IMR-90 (cell line): Measurements from ENCODE around the gene MAB21L4. TPM values are rescaled to one million over a fixed set of nuclear protein-coding genes. Genes with fewer than 3 reads are reported as not detected.

Source experiments
- ATAC-seq: fragments of 200-7000 bp; cut with Tn5 transposase; 2 replicates; pipeline ENCODE4 v1.9.1; 2020; ENCODE audit warnings: low read depth, mild to moderate bottlenecking, moderate library complexity
- BruUV-seq: library from RNA; stranded (reverse); fragments of 400-500 nt; replicated peaks from 2 replicates; lab custom pipeline; 2021; lab: Mats Ljungman, UMichigan
- CTCF ChIA-PET: fragments of 300-600 bp; formaldehyde crosslinking; extraction: SDS; loops from one replicate; lab custom pipeline; 2021; ENCODE audit warnings: antibody characterized with exemption; lab: Yijun Ruan, JAX
- POLR2A ChIA-PET: fragments of 300-600 bp; sonication (Branson Sonifier 250); formaldehyde crosslinking; loops from one replicate; lab custom pipeline; 2022; ENCODE audit warnings: antibody characterized with exemption; ENCODE audit not compliant: unreplicated experiment; lab: Charles Lee
- DNase-seq: peaks from one replicate; pipeline ENCODE4 v3.0.0; 2013
- H2AFZ ChIP-seq: replicated peaks from 2 replicates; pipeline ENCODE3; 2013; ENCODE audit warnings: low read length, mild to moderate bottlenecking; ENCODE audit not compliant: poor library complexity
- H2AK5ac ChIP-seq: 2 replicates; pipeline ENCODE4 v1.6.1; 2013; ENCODE audit warnings: low read depth, low read length, inconsistent platforms
- H2AK9ac ChIP-seq: replicated peaks from 2 replicates; pipeline ENCODE3; 2013; ENCODE audit warnings: mild to moderate bottlenecking, low read depth, low read length, moderate library complexity; ENCODE audit not compliant: poor library complexity
- H2BK120ac ChIP-seq: 2 replicates; pipeline ENCODE4 v1.6.1; 2013; ENCODE audit warnings: low read depth, low read length, inconsistent platforms
- H2BK15ac ChIP-seq: 3 replicates; pipeline ENCODE4 v1.6.1; 2013; ENCODE audit warnings: low read depth, low read length, inconsistent platforms
- H2BK20ac ChIP-seq: 2 replicates; pipeline ENCODE4 v1.6.1; 2013; ENCODE audit warnings: low read depth, mild to moderate bottlenecking, inconsistent platforms, low read length, moderate library complexity
- H2BK5ac ChIP-seq: 2 replicates; pipeline ENCODE4 v1.6.1; 2013; ENCODE audit warnings: mild to moderate bottlenecking, low read depth, low read length, inconsistent platforms; ENCODE audit not compliant: poor library complexity, severe bottlenecking
- H3K14ac ChIP-seq: replicated peaks from 2 replicates; pipeline ENCODE4 v1.6.1; 2013; ENCODE audit warnings: low read depth, low read length, inconsistent platforms
- H3K18ac ChIP-seq: 2 replicates; pipeline ENCODE4 v1.6.1; 2013; ENCODE audit warnings: low read depth, low read length, control low read depth
- H3K23ac ChIP-seq: 2 replicates; pipeline ENCODE4 v1.6.1; 2013; ENCODE audit warnings: low read depth, low read length, inconsistent platforms
- H3K27ac ChIP-seq: 2 replicates; pipeline ENCODE4 v1.5.1; 2013; ENCODE audit warnings: mild to moderate bottlenecking, control low read depth, low read length; ENCODE audit not compliant: insufficient read depth
- H3K27me3 ChIP-seq: 2 replicates; pipeline ENCODE4 v1.6.1; 2013; ENCODE audit warnings: low read length; ENCODE audit not compliant: control insufficient read depth, insufficient read depth
- H3K36me3 ChIP-seq: 2 replicates; pipeline ENCODE4 v1.6.1; 2013; ENCODE audit warnings: low read length, mixed read lengths; ENCODE audit not compliant: control insufficient read depth, insufficient read depth
- H3K4ac ChIP-seq: 2 replicates; pipeline ENCODE4 v1.6.1; 2013; ENCODE audit warnings: low read depth, low read length, inconsistent platforms
- H3K4me1 ChIP-seq: 2 replicates; pipeline ENCODE4 v1.6.1; 2013; ENCODE audit warnings: low read length, mixed read lengths; ENCODE audit not compliant: control insufficient read depth, insufficient read depth
- H3K4me2 ChIP-seq: 2 replicates; pipeline ENCODE4 v1.6.1; 2013; ENCODE audit warnings: low read depth, mild to moderate bottlenecking, control low read depth, low read length, moderate library complexity
- H3K4me3 ChIP-seq: 2 replicates; pipeline ENCODE4 v1.5.1; 2013; ENCODE audit warnings: low read depth, mild to moderate bottlenecking, control low read depth, low read length, moderate library complexity; ENCODE audit not compliant: insufficient read depth
- H3K56ac ChIP-seq: 2 replicates; pipeline ENCODE4 v1.6.1; 2013; ENCODE audit warnings: low read length, inconsistent platforms; ENCODE audit not compliant: insufficient read depth; ENCODE audit errors: extremely low read depth
- H3K79me1 ChIP-seq, 2 experiments: 2 replicates each; pipeline ENCODE4 v1.6.1; 2013; ENCODE audit warnings: low read length in 2 of 2, inconsistent platforms in 1 of 2, low read depth in 1 of 2
- H3K9ac ChIP-seq: 2 replicates; pipeline ENCODE4 v1.6.1; 2013; ENCODE audit warnings: low read depth, low read length, control low read depth
- H3K9me1 ChIP-seq: 2 replicates; pipeline ENCODE4 v1.6.1; 2013; ENCODE audit warnings: low read length, inconsistent platforms; ENCODE audit not compliant: insufficient read depth
- H3K9me3 ChIP-seq: 2 replicates; pipeline ENCODE4 v1.6.1; 2013; ENCODE audit warnings: low read length; ENCODE audit not compliant: control insufficient read depth, insufficient read depth
- H4K20me1 ChIP-seq: 2 replicates; pipeline ENCODE4 v1.6.1; 2013; ENCODE audit warnings: low read length, inconsistent platforms; ENCODE audit not compliant: insufficient read depth
- H4K5ac ChIP-seq: 2 replicates; pipeline ENCODE4 v1.6.1; 2013; ENCODE audit warnings: mild to moderate bottlenecking, low read depth, low read length, control low read depth
- H4K8ac ChIP-seq, 2 experiments: 2 replicates each; pipeline ENCODE4 v1.6.1; 2013; ENCODE audit warnings: low read depth in 2 of 2, low read length in 2 of 2, control low read depth in 1 of 2, inconsistent platforms in 1 of 2
- H4K91ac ChIP-seq: 2 replicates; pipeline ENCODE4 v1.6.1; 2013; ENCODE audit warnings: low read depth, low read length, inconsistent platforms; ENCODE audit not compliant: insufficient read depth
- CEBPB ChIP-seq: IDR thresholded peaks from 2 replicates; pipeline ENCODE4 v1.6.1; 2012; ENCODE audit warnings: low read depth, low read length, improper control_type of control experiment
- CHD1 ChIP-seq: IDR thresholded peaks from 2 replicates; pipeline ENCODE4 v1.6.1; 2012; ENCODE audit warnings: low read depth, low read length, improper control_type of control experiment
- ELK1 ChIP-seq: fragments of 150-350 bp; IDR thresholded peaks from 2 replicates; pipeline ENCODE4 v1.6.1; 2016; ENCODE audit warnings: low read depth, mild to moderate bottlenecking, low read length, moderate library complexity, borderline replicate concordance
- MAFK ChIP-seq: IDR thresholded peaks from 2 replicates; pipeline ENCODE4 v1.6.1; 2012; ENCODE audit warnings: low read depth, low read length, improper control_type of control experiment
- MXI1 ChIP-seq: IDR thresholded peaks from 2 replicates; pipeline ENCODE4 v1.6.1; 2012; ENCODE audit warnings: low read depth, mild to moderate bottlenecking, low read length, moderate library complexity, borderline replicate concordance
- NFE2L2 ChIP-seq: fragments of 150-350 bp; IDR thresholded peaks from 2 replicates; pipeline ENCODE4 v1.6.1; 2016; ENCODE audit warnings: low read depth, mild to moderate bottlenecking, low read length
- RAD21 ChIP-seq: IDR thresholded peaks from 2 replicates; pipeline ENCODE4 v1.6.1; 2012; ENCODE audit warnings: low read length, improper control_type of control experiment
- RCOR1 ChIP-seq: IDR thresholded peaks from 2 replicates; pipeline ENCODE4 v1.6.1; 2012; ENCODE audit warnings: mild to moderate bottlenecking, low read length, improper control_type of control experiment; ENCODE audit not compliant: insufficient replicate concordance
- SMC3 ChIP-seq: fragments of 150-350 bp; IDR thresholded peaks from 2 replicates; pipeline ENCODE4 v1.6.1; 2016; ENCODE audit warnings: low read depth, mild to moderate bottlenecking, antibody characterized with exemption, low read length, moderate library complexity
- WGBS, 2 experiments: methylation state at CpG; one replicate each; pipeline versions ENCODE4 v1.1.5 to v1.1.7; 2013; ENCODE audit warnings: missing lambda C conversion rate in 2 of 2; ENCODE audit not compliant: insufficient read length in 1 of 2; ENCODE audit errors: extremely low coverage in 2 of 2; 5-methylcytosine and 5-hydroxymethylcytosine counted together
- dilution Hi-C: fragments of 300-500 bp; cut with HindIII; formaldehyde crosslinking; loops from one replicate; pipeline ENCODE4 v1.14.3; 2018; ENCODE audit warnings: low sequenced_read_pairs; ENCODE audit not compliant: unreplicated experiment
- in situ Hi-C: fragments of 300-500 bp; cut with MboI; formaldehyde crosslinking; loops from 3 replicates; pipeline ENCODE4 v1.14.3; 2019; ENCODE audit warnings: low sequenced_read_pairs, inconsistent platforms, mixed read lengths
- intact Hi-C: fragments of 100-400 bp; cut with micrococcal nuclease; formaldehyde crosslinking; loops from 2 replicates; pipeline ENCODE4 v1.10.0; 2022
- polyA plus RNA-seq, 3 experiments: library from polyadenylated mRNA; depleted of rRNA; stranded (reverse); fragments of >200 nt; gene quantifications; 2 replicates each; pipeline ENCODE4 v1.2.3, GENCODE V29; 2012; ENCODE audit warnings: low replicate concordance in 1 of 3
- total RNA-seq: library from RNA; depleted of rRNA; stranded (reverse); fragments of >200 nt; gene quantifications from 2 replicates; pipeline ENCODE4 v1.2.3, GENCODE V29; 2012
- TF ChIP-seq, protein P1 (sequence below): conservative IDR thresholded peaks from 2 replicates; pipeline ENCODE4 v1.5.1; 2012; ENCODE audit warnings: mild to moderate bottlenecking, low read depth, low read length, improper control_type of control experiment
- TF ChIP-seq, protein P2 (sequence below): fragments of 150-350 bp; IDR thresholded peaks from 2 replicates; pipeline ENCODE4 v1.6.1; 2017; ENCODE audit warnings: mild to moderate bottlenecking, antibody characterized with exemption, low read length, low read depth

MAB21L4 gene
- total and polyA plus RNA-seq, 2 of the 4 experiments (the other 2 are of a cell fraction): not detected

GRCh38 chr2:240904216-240905175, 8.5 kb upstream of the MAB21L4 start:
- WGBS, 2 experiments: 81% methylated on average over 8 of the region's 19 CpGs; no CpG with 5 or more reads in 1 of the 2 experiments
- in situ Hi-C loops: no loop called here

More at GRCh38 chr2:240904216-240905175, 8.5 kb upstream of the MAB21L4 start:
- H2AK5ac ChIP-seq: no peak overlapping the region
- ATAC-seq (no peak), DNase-seq (no peak)
- intact Hi-C loops: no loop called here
- H3K14ac ChIP-seq: no peak overlapping the region
- H3K79me1 ChIP-seq: no peaks in the 10 kb centered on the region
- no peak overlapping the region for H2BK15ac ChIP-seq
- no peak overlapping the region for H3K18ac ChIP-seq
- peaks cover 8% of the 10 kb centered on the region; the same call in 1 of the 2 replicates for H3K27me3 ChIP-seq
- no peaks in the 10 kb centered on the region for H3K4me1 ChIP-seq
- H2BK120ac ChIP-seq: no peak overlapping the region
- H4K91ac ChIP-seq: no peak overlapping the region
- H2BK5ac ChIP-seq: no peak overlapping the region
- no peak overlapping the region for H3K4me3 ChIP-seq
- no peaks in the 10 kb centered on the region for H3K36me3 ChIP-seq
- no peak overlapping the region for H2AFZ ChIP-seq
- ChIA-PET CTCF (no interaction called here), POLR2A (no interaction called here)
- H2AK9ac ChIP-seq: no peak overlapping the region
- dilution Hi-C loops: no loop called here
- no peak overlapping the region for H4K8ac ChIP-seq
- BruUV-seq: no TSS peak
- H3K4ac ChIP-seq: no peak overlapping the region
- H3K9ac ChIP-seq: no peak overlapping the region
- no peaks in the 10 kb centered on the region for H3K9me1 ChIP-seq
- no peak overlapping the region for H3K23ac ChIP-seq
- H2BK20ac ChIP-seq: no peak overlapping the region
- H3K27ac ChIP-seq: no peak overlapping the region
- no peak overlapping the region for H3K56ac ChIP-seq
- no peaks in the 10 kb centered on the region for H4K20me1 ChIP-seq
- TF ChIP-seq CHD1 (no peak), MXI1 (no peak), SMC3 (no peak), RCOR1 (no peak), RAD21 (no peak), CEBPB (no peak), ELK1 (no peak), MAFK (no peak), NFE2L2 (no peak)
- TF ChIP-seq, protein P1, sequence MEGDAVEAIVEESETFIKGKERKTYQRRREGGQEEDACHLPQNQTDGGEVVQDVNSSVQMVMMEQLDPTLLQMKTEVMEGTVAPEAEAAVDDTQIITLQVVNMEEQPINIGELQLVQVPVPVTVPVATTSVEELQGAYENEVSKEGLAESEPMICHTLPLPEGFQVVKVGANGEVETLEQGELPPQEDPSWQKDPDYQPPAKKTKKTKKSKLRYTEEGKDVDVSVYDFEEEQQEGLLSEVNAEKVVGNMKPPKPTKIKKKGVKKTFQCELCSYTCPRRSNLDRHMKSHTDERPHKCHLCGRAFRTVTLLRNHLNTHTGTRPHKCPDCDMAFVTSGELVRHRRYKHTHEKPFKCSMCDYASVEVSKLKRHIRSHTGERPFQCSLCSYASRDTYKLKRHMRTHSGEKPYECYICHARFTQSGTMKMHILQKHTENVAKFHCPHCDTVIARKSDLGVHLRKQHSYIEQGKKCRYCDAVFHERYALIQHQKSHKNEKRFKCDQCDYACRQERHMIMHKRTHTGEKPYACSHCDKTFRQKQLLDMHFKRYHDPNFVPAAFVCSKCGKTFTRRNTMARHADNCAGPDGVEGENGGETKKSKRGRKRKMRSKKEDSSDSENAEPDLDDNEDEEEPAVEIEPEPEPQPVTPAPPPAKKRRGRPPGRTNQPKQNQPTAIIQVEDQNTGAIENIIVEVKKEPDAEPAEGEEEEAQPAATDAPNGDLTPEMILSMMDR: no peak
- TF ChIP-seq, protein P2, sequence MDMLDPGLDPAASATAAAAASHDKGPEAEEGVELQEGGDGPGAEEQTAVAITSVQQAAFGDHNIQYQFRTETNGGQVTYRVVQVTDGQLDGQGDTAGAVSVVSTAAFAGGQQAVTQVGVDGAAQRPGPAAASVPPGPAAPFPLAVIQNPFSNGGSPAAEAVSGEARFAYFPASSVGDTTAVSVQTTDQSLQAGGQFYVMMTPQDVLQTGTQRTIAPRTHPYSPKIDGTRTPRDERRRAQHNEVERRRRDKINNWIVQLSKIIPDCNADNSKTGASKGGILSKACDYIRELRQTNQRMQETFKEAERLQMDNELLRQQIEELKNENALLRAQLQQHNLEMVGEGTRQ: no peak
- no peak overlapping the region for H3K4me2 ChIP-seq
- no peak overlapping the region for H4K5ac ChIP-seq
- H3K9me3 ChIP-seq: no peaks in the 10 kb centered on the region
